OCI-LY7 (cell line): Measurements from ENCODE around the gene LRR1.

Source experiments
- CTCF ChIP-seq: fragments of 200-600 bp; sonication (generic); conservative IDR thresholded peaks from 2 replicates; pipeline ENCODE4 v1.5.1; 2014; ENCODE audit warnings: mild to moderate bottlenecking, antibody characterized with exemption, low read length, moderate library complexity, mixed read lengths
- EZH2phosphoT487 ChIP-seq: fragments of 200-600 bp; sonication (generic); IDR thresholded peaks from 2 replicates; pipeline ENCODE4 v1.6.1; 2018; ENCODE audit warnings: low read depth, borderline replicate concordance, mild to moderate bottlenecking, mixed run types, antibody characterized with exemption, low read length, moderate library complexity, mixed read lengths

DNA sequence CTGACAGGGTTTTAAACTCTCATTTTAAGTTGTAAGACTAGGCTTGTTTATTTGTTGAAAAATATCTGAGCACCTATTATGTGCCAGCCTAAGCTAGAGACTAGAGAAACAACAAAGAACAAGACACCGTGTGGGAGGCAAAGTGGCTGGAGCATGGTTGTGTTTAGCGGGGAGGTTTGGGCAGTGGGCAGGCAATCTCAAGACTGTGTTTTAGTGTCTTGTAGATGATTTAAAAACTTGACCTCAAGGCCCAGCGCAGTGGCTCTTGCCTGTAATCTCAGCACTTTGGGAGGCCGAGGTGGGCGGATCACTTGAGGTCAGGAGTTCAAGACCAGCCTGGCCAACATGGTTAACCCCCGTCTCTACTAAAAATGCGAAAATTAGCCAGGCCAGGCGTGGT is 13.9 kb downstream of the LRR1 start:
- no peak for TF ChIP-seq CTCF
- no peak for TF ChIP-seq EZH2phosphoT487
